RCC 7860 (cell line): ENCODE results near the gene OR4D1.
"Not testable (repeated sequence)": the region's sequence is repeated elsewhere in the genome, so short reads cannot be mapped to it uniquely, and the experiment has no call there.

Source experiments
- DNase-seq: peaks from one replicate; pipeline ENCODE4 v3.0.0-alpha.2; 2015; ENCODE audit warnings: low spot score
- FAIRE-seq: peaks from 2 replicates; lab custom pipeline; 2012; peaks lifted over from hg19 to GRCh38; lab: Jason Lieb, UNC

Gene OR4D1

DNA sequence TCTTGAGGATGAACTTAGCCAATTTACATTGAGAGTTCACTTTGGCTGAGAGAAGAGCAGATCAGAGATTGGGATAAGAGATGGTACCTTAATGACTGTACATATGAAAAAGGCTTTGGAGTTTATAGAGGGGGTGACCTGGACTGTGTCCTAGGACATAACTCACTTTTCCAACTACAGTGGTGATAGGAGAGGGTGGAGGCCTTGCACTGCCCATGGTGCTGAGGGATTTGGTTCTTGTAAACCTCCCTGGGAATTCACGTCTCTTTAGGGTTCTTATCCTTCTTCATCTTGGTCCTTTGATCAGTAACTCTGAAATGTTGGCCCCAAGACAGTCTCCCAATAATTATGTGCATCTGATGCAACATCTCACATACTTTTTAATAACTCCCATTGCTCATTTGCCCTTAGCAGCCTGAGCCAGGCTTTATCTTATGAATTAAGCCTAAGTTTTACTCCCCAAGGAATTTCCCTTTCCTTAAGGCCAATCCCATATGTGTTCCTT, at the start of gene OR4D1:
OR4D1 (plus strand) TSS at position 455 of the 505 bp plus-strand sequence. CDS start 6,770 bp downstream, outside the sequence.
- no peak for DNase-seq
- FAIRE-seq = no peak

GRCh38 chr17:58100506-58100905, 47.7 kb upstream of the OR4D1 start:
- FAIRE-seq (no peak), DNase-seq (no peak)

- not testable (repeated sequence) for FAIRE-seq, DNase-seq
These were observed 46.3 kb upstream of the OR4D1 start for GRCh38 chr17:58101898-58102297.

DNA sequence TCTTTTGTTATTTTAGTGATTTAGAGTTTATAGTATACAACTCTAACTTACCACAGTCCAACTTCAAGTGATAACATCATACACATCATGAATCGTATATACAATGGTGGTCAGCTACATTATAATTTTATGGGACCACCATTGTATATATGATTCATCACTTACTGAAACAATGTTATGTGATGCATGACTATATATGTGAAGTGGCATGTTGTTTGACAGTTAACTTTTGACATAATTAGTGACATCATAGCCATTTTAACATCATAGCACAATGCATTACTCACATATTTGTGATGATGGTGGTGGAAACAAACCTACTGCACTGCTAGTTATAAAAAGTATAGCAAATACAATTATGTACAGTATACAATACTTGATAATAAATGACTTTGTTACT, 43.1 kb upstream of the OR4D1 start:
- DNase-seq (no peak), FAIRE-seq (no peak)

DNA sequence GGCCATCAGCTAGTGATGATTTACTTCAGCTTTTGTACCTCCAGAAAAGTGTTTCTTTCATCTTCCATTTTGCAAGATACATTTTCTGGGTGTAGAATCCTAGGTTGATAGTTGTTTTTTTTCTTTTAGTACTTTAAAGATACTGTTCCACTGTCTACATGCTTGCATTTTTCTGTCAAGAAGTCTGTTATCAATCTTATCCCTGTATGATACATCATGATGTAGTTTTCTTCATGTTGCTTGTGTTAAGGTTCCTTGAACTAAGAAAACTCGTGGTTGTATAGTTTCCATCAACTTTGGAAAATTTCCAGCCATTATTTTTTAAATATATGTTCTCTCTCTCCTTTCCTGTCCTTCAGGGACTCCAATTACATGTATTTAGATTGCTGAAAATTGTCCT, 40.9 kb upstream of the OR4D1 start:
- no peak for DNase-seq
- no peak for FAIRE-seq

- DNase-seq (no peak), FAIRE-seq (no peak)
These were observed 39.0 kb upstream of the OR4D1 start for GRCh38 chr17:58109197-58109596.

- no peak for DNase-seq
- no peak for FAIRE-seq
These were observed 38.2 kb upstream of the OR4D1 start for GRCh38 chr17:58110012-58110411.

DNA sequence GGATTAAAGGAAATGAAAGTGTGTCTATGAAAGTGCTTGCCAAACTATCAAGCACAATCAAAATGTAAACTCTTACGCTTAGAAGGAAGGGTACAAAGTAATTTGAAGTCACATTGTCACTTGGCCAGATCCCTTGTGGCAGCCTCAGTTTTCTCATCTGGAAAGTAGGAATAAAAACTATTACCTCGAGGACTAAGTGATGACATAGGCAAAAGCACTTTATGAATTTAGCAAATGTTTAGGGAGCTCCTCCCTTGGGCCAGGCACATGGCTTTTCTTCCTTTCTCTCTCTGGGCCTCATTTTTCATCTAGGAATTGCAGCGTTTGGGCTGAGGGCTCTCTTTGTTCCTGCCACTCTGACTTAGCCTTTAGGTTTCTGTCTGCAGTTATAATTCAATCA, 36.5 kb upstream of the OR4D1 start:
- FAIRE-seq = no peak
- DNase-seq = no peak

- peak; percentile 7 for FAIRE-seq
- DNase-seq = peak; percentile 37
These were observed 35.1 kb upstream of the OR4D1 start for GRCh38 chr17:58112970-58113631.

GRCh38 chr17:58113947-58114346, 34.2 kb upstream of the OR4D1 start:
- FAIRE-seq (no peak), DNase-seq (no peak)

DNA sequence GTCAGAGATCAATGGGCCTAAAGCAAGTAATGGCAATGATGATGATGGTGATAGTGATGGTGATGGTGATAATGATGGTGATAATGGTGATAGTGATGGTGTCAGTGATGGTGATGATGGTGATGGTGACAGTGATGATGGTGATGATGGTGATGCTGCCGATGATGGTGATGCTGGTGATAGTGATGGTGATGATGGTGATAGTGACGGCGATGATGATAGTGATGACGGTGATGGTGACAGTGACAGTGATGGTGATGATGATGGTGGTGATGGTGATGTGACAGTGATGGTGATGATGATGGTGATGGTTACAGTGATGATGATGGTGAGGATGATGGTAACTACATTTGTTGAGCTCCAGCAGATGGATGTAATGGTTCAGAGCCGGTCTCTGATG, 30.8 kb upstream of the OR4D1 start:
- no peak for FAIRE-seq
- DNase-seq = no peak

- DNase-seq (no peak), FAIRE-seq (no peak)
These were observed 28.7 kb upstream of the OR4D1 start for GRCh38 chr17:58119491-58119890.

- FAIRE-seq (no peak), DNase-seq (no peak)
These were observed 27.9 kb upstream of the OR4D1 start for GRCh38 chr17:58120195-58120822.

- no peak for DNase-seq
- FAIRE-seq = peak; percentile 22
These were observed 26.3 kb upstream of the OR4D1 start for GRCh38 chr17:58121925-58122324.

DNA sequence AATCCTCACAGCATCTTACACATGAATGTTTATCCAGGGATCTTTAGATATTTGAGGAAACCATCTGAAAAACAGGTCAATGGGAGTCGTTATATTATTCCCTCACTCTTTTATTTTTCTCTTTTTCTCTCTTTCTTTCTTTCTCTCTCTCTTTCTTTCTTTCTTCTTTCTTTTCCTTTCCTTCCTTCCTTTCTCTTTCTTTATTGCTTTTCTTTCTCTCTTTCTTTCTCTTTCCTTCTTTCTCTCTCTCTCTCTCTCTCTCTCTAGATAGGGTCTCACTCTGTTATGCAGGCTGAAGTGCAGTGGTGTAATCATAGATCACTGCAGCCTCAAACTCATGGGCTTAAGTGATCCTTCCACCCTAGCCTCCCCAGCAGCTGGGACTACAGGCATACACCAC, 20.3 kb upstream of the OR4D1 start:
- no peak for FAIRE-seq
- no peak for DNase-seq

GRCh38 chr17:58132697-58133096, 15.5 kb upstream of the OR4D1 start:
- not testable (repeated sequence) for DNase-seq, FAIRE-seq

- no peak for FAIRE-seq
- no peak for DNase-seq
These were observed 11.4 kb upstream of the OR4D1 start for GRCh38 chr17:58136669-58137279.

DNA sequence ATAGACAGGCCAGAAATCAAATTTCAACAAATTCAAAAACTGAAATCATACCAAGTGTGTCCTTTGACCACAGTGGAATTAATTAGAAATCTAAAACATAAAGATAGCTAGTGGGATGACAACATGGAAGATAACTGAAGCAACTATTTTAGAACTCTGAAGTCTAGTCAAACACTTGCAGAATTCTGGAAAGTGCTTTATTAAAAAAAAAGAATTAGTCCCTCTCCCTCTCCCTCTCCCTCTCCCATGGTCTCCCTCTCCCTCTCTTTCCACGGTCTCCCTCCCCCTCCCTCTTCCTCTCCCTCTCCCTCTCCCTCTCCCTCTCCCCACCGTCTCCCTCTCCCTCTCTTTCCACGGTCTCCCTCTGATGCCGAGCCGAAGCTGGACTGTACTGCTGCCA, 6.7 kb upstream of the OR4D1 start:
- no peak for DNase-seq

GRCh38 chr17:58143335-58143734, 4.8 kb upstream of the OR4D1 start:
- not testable (repeated sequence) for FAIRE-seq, DNase-seq

More for the DNA sequence above, 6.7 kb upstream of the OR4D1 start:
- FAIRE-seq = no peak

DNA sequence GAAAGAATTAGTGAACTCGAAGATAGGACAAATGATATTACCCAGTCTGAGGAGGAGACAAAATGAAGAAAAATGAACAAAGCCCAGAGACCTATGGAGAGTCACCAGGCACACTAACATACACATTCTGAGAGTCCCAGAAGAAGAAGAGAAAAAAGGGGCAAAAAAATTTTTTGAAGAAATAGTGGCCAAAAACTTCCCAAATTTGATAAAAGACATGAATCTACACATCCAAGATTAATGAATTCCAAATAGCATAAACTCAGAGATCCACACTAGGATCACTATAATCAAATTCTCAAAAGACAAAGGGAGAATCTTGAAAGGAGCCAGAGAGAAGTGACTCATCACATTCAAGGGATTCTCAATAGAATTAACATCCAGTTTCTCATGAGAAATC, 3.4 kb upstream of the OR4D1 start:
- DNase-seq (no peak), FAIRE-seq (no peak)

- DNase-seq = no peak
These were observed 425 bp downstream of the OR4D1 start for GRCh38 chr17:58148609-58149008.

GRCh38 chr17:58150394-58150793, 2.2 kb downstream of the OR4D1 start:
- no peak for FAIRE-seq

More at GRCh38 chr17:58148609-58149008, 425 bp downstream of the OR4D1 start:
- FAIRE-seq = no peak

More at GRCh38 chr17:58150394-58150793, 2.2 kb downstream of the OR4D1 start:
- DNase-seq = no peak
